Measurements from ENCODE around the gene CTXN1. TPM values are rescaled to one million over a fixed set of nuclear protein-coding genes. Genes with fewer than 3 reads are reported as not detected.

Gene CTXN1
- total RNA-seq, 1 experiment from 2014 or later, result 71.7 TPM

DNA sequence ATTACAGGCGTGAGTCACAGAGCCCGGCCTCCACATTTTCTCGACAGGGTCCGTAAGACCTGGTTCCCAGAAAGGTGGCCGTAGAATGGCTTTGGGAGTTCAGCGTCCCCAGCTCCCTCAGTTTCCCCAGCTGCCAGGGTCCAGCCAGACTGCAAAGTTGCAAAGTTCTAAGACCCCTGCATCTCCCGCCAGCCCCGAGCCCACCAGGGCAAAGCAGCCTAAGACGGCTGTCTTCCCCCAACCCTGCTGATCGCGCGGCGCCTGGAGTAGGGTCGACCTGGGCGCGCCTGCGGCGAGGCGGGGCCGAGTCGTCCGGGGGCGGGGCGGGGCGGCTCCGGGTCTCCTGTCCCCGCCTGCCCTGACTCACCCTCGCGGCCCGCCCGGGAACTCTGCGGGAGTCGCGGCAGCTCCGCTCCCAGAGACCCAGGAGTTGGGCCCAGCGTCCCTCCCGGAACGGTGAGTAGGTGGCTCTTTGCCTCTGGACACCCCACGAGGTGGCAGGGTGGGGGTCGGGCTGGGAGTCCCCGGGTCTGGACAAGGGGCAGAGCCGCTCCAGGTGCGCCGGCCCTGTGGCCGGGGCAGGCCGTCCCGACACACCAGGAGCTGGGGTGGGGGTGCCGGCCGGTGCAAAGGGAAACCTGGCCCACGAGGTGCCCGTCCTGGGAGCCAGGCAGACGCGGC is 37.6 kb downstream of the CTXN1 start, which contains the start of gene LRRC8E:
Gene LRRC8E (plus strand): TSS at position 366 of the 681 bp plus-strand sequence. CDS start 7,094 bp downstream, outside the sequence.
- Histone ChIP-seq H3K36me3 (ENCODE audit: insufficient read depth, low read length, poor library complexity, severe bottlenecking) (no peaks in the 10 kb centered on the region), H3K27ac (ENCODE audit: low read depth, low read length, poor library complexity, severe bottlenecking) (no peak within 1 kb of the TSS), H3K4me1 (ENCODE audit: insufficient read depth, low read length, poor library complexity, severe bottlenecking) (no peaks in the 10 kb centered on the region), H3K27me3 (replicated peaks; ENCODE audit: insufficient read depth, low read depth, low read length, poor library complexity) (no peaks in the 10 kb centered on the region), H3K4me3 (ENCODE audit: low read depth, low read length, poor library complexity, severe bottlenecking) (peak within 1 kb of the TSS; percentile 48), H3K9me3 (ENCODE audit: low read depth, low read length, poor library complexity, severe bottlenecking) (no peaks in the 10 kb centered on the region)
- no TSS peak for BruUV-seq (replicated peaks)
- peak; percentile 62 for DNase-seq (ENCODE audit: low spot score)
- ChIA-PET CTCF (no interaction called here), POLR2A (ENCODE audit: low non-redundant PET) (no interaction called here)
- intact Hi-C loops (cut with micrococcal nuclease; ENCODE audit: unreplicated experiment), result no loop called here
- no peak for TF ChIP-seq EZH2 (IDR thresholded peaks at IDR 0.05; ENCODE audit: borderline replicate concordance, low read depth, low read length, poor library complexity, severe bottlenecking)
- TF ChIP-seq, protein P1, sequence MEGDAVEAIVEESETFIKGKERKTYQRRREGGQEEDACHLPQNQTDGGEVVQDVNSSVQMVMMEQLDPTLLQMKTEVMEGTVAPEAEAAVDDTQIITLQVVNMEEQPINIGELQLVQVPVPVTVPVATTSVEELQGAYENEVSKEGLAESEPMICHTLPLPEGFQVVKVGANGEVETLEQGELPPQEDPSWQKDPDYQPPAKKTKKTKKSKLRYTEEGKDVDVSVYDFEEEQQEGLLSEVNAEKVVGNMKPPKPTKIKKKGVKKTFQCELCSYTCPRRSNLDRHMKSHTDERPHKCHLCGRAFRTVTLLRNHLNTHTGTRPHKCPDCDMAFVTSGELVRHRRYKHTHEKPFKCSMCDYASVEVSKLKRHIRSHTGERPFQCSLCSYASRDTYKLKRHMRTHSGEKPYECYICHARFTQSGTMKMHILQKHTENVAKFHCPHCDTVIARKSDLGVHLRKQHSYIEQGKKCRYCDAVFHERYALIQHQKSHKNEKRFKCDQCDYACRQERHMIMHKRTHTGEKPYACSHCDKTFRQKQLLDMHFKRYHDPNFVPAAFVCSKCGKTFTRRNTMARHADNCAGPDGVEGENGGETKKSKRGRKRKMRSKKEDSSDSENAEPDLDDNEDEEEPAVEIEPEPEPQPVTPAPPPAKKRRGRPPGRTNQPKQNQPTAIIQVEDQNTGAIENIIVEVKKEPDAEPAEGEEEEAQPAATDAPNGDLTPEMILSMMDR (conservative IDR thresholded peaks at IDR 0.05; ENCODE audit: low read depth, low read length), result no peak

- Histone ChIP-seq H3K4me3 (ENCODE audit: low read depth, low read length, poor library complexity, severe bottlenecking) (peak overlapping the region; percentile 48), H3K36me3 (ENCODE audit: insufficient read depth, low read length, poor library complexity, severe bottlenecking) (no peaks in the 10 kb centered on the region), H3K27me3 (replicated peaks; ENCODE audit: insufficient read depth, low read depth, low read length, poor library complexity) (no peaks in the 10 kb centered on the region), H3K27ac (ENCODE audit: low read depth, low read length, poor library complexity, severe bottlenecking) (no peak overlapping the region), H3K4me1 (ENCODE audit: insufficient read depth, low read length, poor library complexity, severe bottlenecking) (no peaks in the 10 kb centered on the region), H3K9me3 (ENCODE audit: low read depth, low read length, poor library complexity, severe bottlenecking) (no peaks in the 10 kb centered on the region)
- TF ChIP-seq EZH2 (IDR thresholded peaks at IDR 0.05; ENCODE audit: borderline replicate concordance, low read depth, low read length, poor library complexity, severe bottlenecking), result no peak
- TF ChIP-seq, protein P1 (conservative IDR thresholded peaks at IDR 0.05; ENCODE audit: low read depth, low read length), result no peak
- intact Hi-C loops (cut with micrococcal nuclease; ENCODE audit: unreplicated experiment), result no loop called here
- BruUV-seq (replicated peaks), result no TSS peak
- POLR2A ChIA-PET (ENCODE audit: low non-redundant PET), result interaction anchor here (0.7 kb wide), 1 partner anchor 16 kb away, joined by 4 read pairs; the partner anchor contains the start of gene MAP2K7
- CTCF ChIA-PET, result interaction anchor here (1.0 kb wide), 2 partner anchors 35 to 56 kb away, joined by 3 to 5 read pairs; no protein-coding TSS in a partner anchor
- DNase-seq (ENCODE audit: low spot score), result no peak
Observed at GRCh38 chr19:7887408-7888144, 38.4 kb downstream of the CTXN1 start.

GRCh38 chr19:7885818-7886217 is 40.1 kb downstream of the CTXN1 start:
- no peak for DNase-seq (ENCODE audit: low spot score)
- Histone ChIP-seq H3K27me3 (replicated peaks; ENCODE audit: insufficient read depth, low read depth, low read length, poor library complexity) (no peaks in the 10 kb centered on the region), H3K27ac (ENCODE audit: low read depth, low read length, poor library complexity, severe bottlenecking) (no peak overlapping the region), H3K9me3 (ENCODE audit: low read depth, low read length, poor library complexity, severe bottlenecking) (no peaks in the 10 kb centered on the region), H3K4me1 (ENCODE audit: insufficient read depth, low read length, poor library complexity, severe bottlenecking) (no peaks in the 10 kb centered on the region), H3K36me3 (ENCODE audit: insufficient read depth, low read length, poor library complexity, severe bottlenecking) (no peaks in the 10 kb centered on the region), H3K4me3 (ENCODE audit: low read depth, low read length, poor library complexity, severe bottlenecking) (no peak overlapping the region)
- no TSS peak for BruUV-seq (replicated peaks)
- ChIA-PET CTCF (no interaction called here), POLR2A (ENCODE audit: low non-redundant PET) (no interaction called here)
- TF ChIP-seq, protein P1 (conservative IDR thresholded peaks at IDR 0.05; ENCODE audit: low read depth, low read length), result no peak
- TF ChIP-seq EZH2 (IDR thresholded peaks at IDR 0.05; ENCODE audit: borderline replicate concordance, low read depth, low read length, poor library complexity, severe bottlenecking), result no peak
- intact Hi-C loops (cut with micrococcal nuclease; ENCODE audit: unreplicated experiment), result no loop called here
